Heart right ventricle (tissue), 16 donors: ENCODE results near the gene LZTS2. TPM values are rescaled to one million over a fixed set of nuclear protein-coding genes. Genes with fewer than 3 reads are reported as not detected.
A peak's percentile ranks its signal among the peaks of the same experiment; 100 is the strongest.

Source experiments
- ATAC-seq, 8 donors: fragments of 200-7000 bp; cut with Tn5 transposase; one replicate each; pipeline ENCODE4 v1.9.1; 2020; ENCODE audit warnings: mild to moderate bottlenecking in 8 of 8, moderate library complexity in 8 of 8, moderate number of reproducible peaks in 1 of 8
- DNase-seq, 2 donors: peaks; one replicate each; pipeline ENCODE4 v3.0.0-alpha.2; 2020
- H3K27ac ChIP-seq, 10 donors: fragments of 200-600 bp; sonication (generic) in 2 of 10; one replicate each; pipeline versions ENCODE4 v1.5.0 to v1.8.0; 2020 to 2022; ENCODE audit warnings: mild to moderate bottlenecking in 3 of 10
- H3K27me3 ChIP-seq, 7 donors: fragments of 200-600 bp; one replicate each; pipeline ENCODE4 v1.8.0; 2021 to 2022; ENCODE audit warnings: mild to moderate bottlenecking in 2 of 7
- H3K36me3 ChIP-seq, 9 donors: fragments of 200-600 bp; sonication (generic) in 1 of 9; one replicate each; pipeline versions ENCODE4 v1.5.0 to v1.8.0; 2020 to 2022; ENCODE audit warnings: mild to moderate bottlenecking in 2 of 9
- H3K4me1 ChIP-seq, 9 donors: fragments of 200-600 bp; sonication (generic) in 1 of 9; one replicate each; pipeline versions ENCODE4 v1.5.0 to v1.8.0; 2020 to 2022; ENCODE audit warnings: mild to moderate bottlenecking in 4 of 9
- H3K4me3 ChIP-seq, 10 donors: fragments of 200-600 bp; sonication (generic) in 2 of 10; one replicate each; pipeline versions ENCODE4 v1.5.0 to v1.8.0; 2020 to 2022; ENCODE audit warnings: mild to moderate bottlenecking in 7 of 10, moderate library complexity in 2 of 10
- H3K9me3 ChIP-seq, 11 donors: fragments of 200-600 bp in 10 of 11; sonication (generic) in 2 of 11; one replicate each; pipeline versions ENCODE4 v1.5.0 to v1.8.0; 2013 to 2022; ENCODE audit warnings: mild to moderate bottlenecking in 2 of 11, control low read depth in 1 of 11, moderate library complexity in 1 of 11
- CTCF ChIP-seq, 9 donors: fragments of 200-600 bp; sonication (generic) in 2 of 9; IDR thresholded peaks; one replicate each; pipeline versions ENCODE4 v1.5.0 to v1.8.0; 2021 to 2022; ENCODE audit warnings: antibody characterized with exemption in 9 of 9, mild to moderate bottlenecking in 5 of 9, moderate library complexity in 1 of 9
- WGBS, 2 donors: extraction: QIAGEN DNeasy Blood & Tissue Kit; methylation state at CpG; one replicate each; pipeline ENCODE4 v1.1.7; 2013; ENCODE audit warnings: inconsistent platforms in 1 of 2; 5-methylcytosine and 5-hydroxymethylcytosine counted together
- intact Hi-C, 10 donors: fragments of 100-400 bp; cut with DNase I; formaldehyde crosslinking; loops; one replicate each; pipeline versions ENCODE4 v1.11.1 to v1.14.2; 2022
- polyA plus RNA-seq, 2 donors: library from polyadenylated mRNA; stranded (reverse); fragments of 200-250 nt; gene quantifications; one replicate each; pipeline ENCODE4 v1.2.3, GENCODE V29; 2013
- total RNA-seq, 10 donors: library from RNA; stranded (reverse); fragmentation: NEBNext Ultra II Directional in 3 of 10; extraction: Animal tissue kit (Norgen Biotek cat#: 25700) in 3 of 10; gene quantifications; one replicate each; pipeline versions ENCODE4 v1.2.1 to v1.2.4, GENCODE V29; 2021 to 2023
- donor health status: Arrhythmogenic right ventricular cardiomyopathy.
- donor health status: ischemic (EF 13 %, LVEDD 7.1; RV severe dilation, severe dysfunction).
- donor health status: healthy with polysubstance abuse.
- donor health status: DM: no; HTN: yes; CAD: no.
- donor health status: DM: no; HTN: no; CAD: no.
- donor health status: ischemic (EF 25% LVEDD 6.9; RV normal size, moderate dysfunction).
- donor health status: ischemic (EF 25% LVEDD 5.7; RV mildly dilated, moderate dysfunction).
- donor health status: healthy.
- donor health status: DM: yes; HTN: yes; CAD: no.
- donor health status: Ischemic cardiomyopathy.
- donor health status: ischemic (EF 35%, LVEDD 5.7; RV mildly dilated, moderate dysfunction).
- donor health status: nonischemic (EF 11% LVEDD 7.7; RV severe dilation, severe dysfunction).
- donor health status: DM: yes; HTN: yes; CAD: no.
- donor health status: PGD.
- donor health status: ischemic (EF 29% LVEDD 5.4; RV normal size, mild dysfunction).
- donor health status: nonischemic (EF 23%, LVEDD 6.1; RV moderate dilation, normal function).

Gene LZTS2
- total and polyA plus RNA-seq, 12 donors, result 28.6 to 73.7 (median 41.7) TPM

GRCh38 chr10:101036726-101037125 is 37.1 kb downstream of the LZTS2 start:
- H3K9me3 ChIP-seq, result no peaks in the 10 kb centered on the region
- no peak overlapping the region for H3K27ac ChIP-seq
- no peak for TF ChIP-seq CTCF (IDR thresholded peaks at IDR 0.05)
- H3K4me1 ChIP-seq, result peaks cover 4 to 28% (median 26%) of the 10 kb centered on the region in 9 donors
- H3K4me3 ChIP-seq, result no peak overlapping the region
- intact Hi-C loops, result no loop called here
- no peak for ATAC-seq
- WGBS, 2 donors, result 84% methylated on average over 7 of the region's 7 CpGs
- DNase-seq, result no peak
- H3K36me3 ChIP-seq, result peaks cover 0 to 59% (median 28%) of the 10 kb centered on the region in 9 donors
- H3K27me3 ChIP-seq, result no peaks in the 10 kb centered on the region

- Histone ChIP-seq H3K27me3 (no peaks in the 10 kb centered on the region), H3K4me3 (no peak overlapping the region), H3K9me3 (no peaks in the 10 kb centered on the region), H3K36me3 (peaks cover 0 to 59% (median 28%) of the 10 kb centered on the region in 9 donors), H3K27ac (no peak overlapping the region), H3K4me1 (peaks cover 3 to 31% (median 19%) of the 10 kb centered on the region in 9 donors)
- no peak for TF ChIP-seq CTCF (IDR thresholded peaks at IDR 0.05)
- intact Hi-C loops, result no loop called here
- ATAC-seq, result no peak
- WGBS, 2 donors, result 69 to 70% methylated on average over 5 of the region's 5 CpGs
- DNase-seq, result no peak
Observed at GRCh38 chr10:101038484-101038883, 38.9 kb downstream of the LZTS2 start.

- WGBS, 2 donors, result 87 to 92% methylated on average over 3 of the region's 3 CpGs
- TF ChIP-seq CTCF (IDR thresholded peaks at IDR 0.05), result no peak
- no peak for DNase-seq
- Histone ChIP-seq H3K27me3 (peaks cover 0 to under 1% (median 0%) of the 10 kb centered on the region in 7 donors), H3K27ac (no peak overlapping the region), H3K9me3 (no peaks in the 10 kb centered on the region), H3K4me3 (no peak overlapping the region), H3K36me3 (peaks cover 0 to 52% (median 25%) of the 10 kb centered on the region in 9 donors), H3K4me1 (peaks cover 3 to 28% (median 16%) of the 10 kb centered on the region in 9 donors)
- no peak for ATAC-seq
- intact Hi-C loops, result loop anchor here in 5 of 10 donors (2.0 to 10.0 kb wide), 4 partner anchors 21 to 105 kb away; partner anchors contain the start of genes KAZALD1 (in 1 of the 5) and TLX1 (in 1 of the 5)
Observed at GRCh38 chr10:101040061-101040460, 40.5 kb downstream of the LZTS2 start.

- ATAC-seq (peak in 1 of 8 donors; percentile 2), DNase-seq (no peak)
- H3K4me3 ChIP-seq, result no peak overlapping the region
- H3K27me3 ChIP-seq, result peaks cover 0 to 9% (median 0%) of the 10 kb centered on the region in 7 donors
- peaks cover 3 to 28% (median 16%) of the 10 kb centered on the region in 9 donors for H3K4me1 ChIP-seq
- no peak for TF ChIP-seq CTCF (IDR thresholded peaks at IDR 0.05)
- intact Hi-C loops, result loop anchor here in 5 of 10 donors (2.0 to 10.0 kb wide), 4 partner anchors 20 to 104 kb away; partner anchors contain the start of genes KAZALD1 (in 1 of the 5) and TLX1 (in 1 of the 5)
- H3K27ac ChIP-seq, result no peak overlapping the region
- peaks cover 0 to 44% (median 19%) of the 10 kb centered on the region in 9 donors for H3K36me3 ChIP-seq
- no peaks in the 10 kb centered on the region for H3K9me3 ChIP-seq
- WGBS, 2 donors, result 41 to 45% methylated on average over 2 of the region's 2 CpGs
Observed at GRCh38 chr10:101040851-101041250, 41.2 kb downstream of the LZTS2 start.
